ENCODE data around the gene RCE1. TPM values are rescaled to one million over a fixed set of nuclear protein-coding genes. Genes with fewer than 3 reads are reported as not detected.

Gene RCE1
- total RNA-seq, 2 experiments from 2014 or later: 60.1 to 63.0 TPM

- Histone ChIP-seq H3K27ac (ENCODE audit: low read depth in 1 of 2, low read length in 2 of 2) (no peak overlapping the region), H3K4me1 (ENCODE audit: insufficient read depth, low read length) (peaks cover 45% of the 10 kb centered on the region), H3K9me3 (ENCODE audit: control insufficient read depth in 1 of 2, insufficient read depth in 1 of 2, low read length in 2 of 2) (no peaks in the 10 kb centered on the region), H3K4me3 (ENCODE audit: low read length) (no peak overlapping the region), H3K27me3 (ENCODE audit: control insufficient read depth in 1 of 2, insufficient read depth in 2 of 2, low read length in 2 of 2) (no peaks in the 10 kb centered on the region), H3K36me3 (ENCODE audit: insufficient read depth, low read length) (peaks cover 23% of the 10 kb centered on the region)
- Mint-ChIP-seq H3K36me3 (ENCODE audit: low read depth) (peaks cover 45% of the 10 kb centered on the region), H3K4me3 (peak overlapping the region; percentile 94), H3K27ac (peak overlapping the region; percentile 96), H3K27me3 (no peaks in the 10 kb centered on the region), H3K4me1 (ENCODE audit: low read depth) (peaks cover 44% of the 10 kb centered on the region), H3K9me3 (no peaks in the 10 kb centered on the region)
- ATAC-seq (ENCODE audit: poor library complexity) (no peak), DNase-seq (peak in 1 of 14 experiments; percentile 20)
- ChIA-PET CTCF (no interaction called here), POLR2A (interaction anchor here (0.6 to 6.0 kb wide), 7 partner anchors 10 to 569 kb away, joined by 3 to 47 read pairs (median 3); partner anchors contain the start of genes MRPL11, PC and RBM4B)
- no peak for TF ChIP-seq CTCF (IDR thresholded peaks at IDR 0.05)
- intact Hi-C loops (cut with DNase I, micrococcal nuclease): loop anchor here in 1 of 2 experiments (5.0 kb wide), 1 partner anchor 113 kb away; the partner anchor contains the start of gene PC
Observed at GRCh38 chr11:66844496-66845142, 1.4 kb downstream of the RCE1 start.

DNA sequence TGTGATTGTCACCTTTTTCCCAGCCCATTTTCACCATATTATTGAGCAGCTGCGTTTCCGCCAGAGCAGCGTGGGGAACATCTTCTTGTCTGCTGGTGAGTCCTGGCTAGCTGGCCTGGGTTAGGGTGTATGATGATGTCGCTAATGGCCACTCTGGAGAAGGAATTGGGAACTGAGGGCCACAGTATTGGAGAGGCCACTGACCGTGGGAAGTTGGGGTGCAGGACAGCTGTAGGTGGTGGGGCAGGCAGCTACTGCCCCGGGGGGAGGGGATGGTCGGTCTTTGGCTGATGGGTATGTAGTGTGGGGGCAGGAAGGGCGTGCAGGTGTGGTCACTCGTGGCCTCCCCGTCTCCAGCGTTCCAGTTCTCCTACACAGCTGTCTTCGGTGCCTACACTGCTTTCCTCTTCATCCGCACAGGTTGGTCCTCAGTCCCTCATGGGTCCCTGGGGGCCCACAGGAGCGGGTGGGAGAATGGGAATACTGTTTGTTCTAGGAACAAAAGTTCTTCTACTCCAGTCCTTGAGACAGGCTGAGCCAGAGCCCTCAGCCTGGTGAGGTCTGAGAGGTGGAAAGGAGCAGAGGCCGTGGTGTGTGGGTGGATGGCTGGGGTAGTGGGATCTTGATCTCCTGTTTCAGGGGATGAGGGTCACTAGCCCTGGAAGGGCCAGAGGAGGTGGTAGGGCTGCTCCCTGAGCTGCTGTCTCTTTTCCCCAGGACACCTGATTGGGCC, 2.1 kb downstream of the RCE1 start:
- ATAC-seq (ENCODE audit: poor library complexity): no peak
- Mint-ChIP-seq H3K27ac (peak overlapping the region; percentile 96), H3K4me3 (peak overlapping the region; percentile 94), H3K36me3 (ENCODE audit: low read depth) (peaks cover 40% of the 10 kb centered on the region), H3K9me3 (no peaks in the 10 kb centered on the region), H3K4me1 (ENCODE audit: low read depth) (peaks cover 39% of the 10 kb centered on the region), H3K27me3 (no peaks in the 10 kb centered on the region)
- DNase-seq: peak in 1 of 14 experiments; percentile 25
- intact Hi-C loops (cut with DNase I, micrococcal nuclease): no loop called here
- H3K9me3 ChIP-seq (ENCODE audit: control insufficient read depth in 1 of 2, insufficient read depth in 1 of 2, low read length in 2 of 2): no peaks in the 10 kb centered on the region
- H3K27ac ChIP-seq (ENCODE audit: low read depth in 1 of 2, low read length in 2 of 2): no peak overlapping the region
- peaks cover 38% of the 10 kb centered on the region for H3K4me1 ChIP-seq (ENCODE audit: insufficient read depth, low read length)
- ChIA-PET POLR2A (interaction anchor here (0.6 to 6.0 kb wide), 3 partner anchors 9 to 569 kb away, joined by 3 to 47 read pairs (median 3); partner anchors contain the start of gene MRPL11), CTCF (no interaction called here)
- H3K36me3 ChIP-seq (ENCODE audit: insufficient read depth, low read length): peaks cover 22% of the 10 kb centered on the region
- no peak for TF ChIP-seq CTCF (IDR thresholded peaks at IDR 0.05)
- no peaks in the 10 kb centered on the region for H3K27me3 ChIP-seq (ENCODE audit: control insufficient read depth in 1 of 2, insufficient read depth in 2 of 2, low read length in 2 of 2)
- H3K4me3 ChIP-seq (ENCODE audit: low read length): no peak overlapping the region

GRCh38 chr11:66845876-66846212, 2.6 kb downstream of the RCE1 start:
- no peak for ATAC-seq (ENCODE audit: poor library complexity)
- intact Hi-C loops (cut with DNase I, micrococcal nuclease): no loop called here
- Histone ChIP-seq H3K9me3 (ENCODE audit: control insufficient read depth in 1 of 2, insufficient read depth in 1 of 2, low read length in 2 of 2) (no peaks in the 10 kb centered on the region), H3K4me1 (ENCODE audit: insufficient read depth, low read length) (peaks cover 33% of the 10 kb centered on the region), H3K27ac (ENCODE audit: low read depth in 1 of 2, low read length in 2 of 2) (no peak overlapping the region), H3K4me3 (ENCODE audit: low read length) (no peak overlapping the region), H3K36me3 (ENCODE audit: insufficient read depth, low read length) (peaks cover 22% of the 10 kb centered on the region), H3K27me3 (ENCODE audit: control insufficient read depth in 1 of 2, insufficient read depth in 2 of 2, low read length in 2 of 2) (no peaks in the 10 kb centered on the region)
- ChIA-PET POLR2A (interaction anchor here (0.6 to 6.0 kb wide), 2 partner anchors 9 to 1977 kb away, joined by 3 to 47 read pairs; no protein-coding TSS in a partner anchor), CTCF (no interaction called here)
- Mint-ChIP-seq H3K4me1 (ENCODE audit: low read depth) (peaks cover 33% of the 10 kb centered on the region), H3K27ac (no peak overlapping the region), H3K9me3 (no peaks in the 10 kb centered on the region), H3K36me3 (ENCODE audit: low read depth) (peaks cover 34% of the 10 kb centered on the region), H3K27me3 (no peaks in the 10 kb centered on the region), H3K4me3 (peak overlapping the region; percentile 94)
- peak in 1 of 14 experiments; percentile 15 for DNase-seq
- no peak for TF ChIP-seq CTCF (IDR thresholded peaks at IDR 0.05)

Measured in CD4-positive, alpha-beta T cell (primary cell).